Stimulated activated CD4-positive, alpha-beta T cell treated with anti-CD3 and anti-CD28 coated beads, Interleukin-4, amount 100 ng/mL, for 24 hours (primary cell): ENCODE measurements around the gene RAB25.
"Not testable (repeated sequence)": the region's sequence is repeated elsewhere in the genome, so short reads cannot be mapped to it uniquely, and the experiment has no call there.

Experiments used
- DNase-seq: peaks from one replicate; pipeline ENCODE4 v3.0.0-alpha.2; 2020

Gene RAB25

GRCh38 chr1:156055281-156056048 is 5.5 kb upstream of the RAB25 start:
- DNase-seq = no peak

- no peak for DNase-seq
Measured at GRCh38 chr1:156056326-156056849, 4.6 kb upstream of the RAB25 start.

- DNase-seq = no peak
Measured at GRCh38 chr1:156062189-156062588, 1.2 kb downstream of the RAB25 start.

- no peak for DNase-seq
Measured at GRCh38 chr1:156063997-156064285, 3.0 kb downstream of the RAB25 start.

GRCh38 chr1:156064615-156065014 is 3.7 kb downstream of the RAB25 start:
- DNase-seq = no peak

- no peak for DNase-seq
Measured at GRCh38 chr1:156065212-156065611, 4.3 kb downstream of the RAB25 start.

- DNase-seq = no peak
Measured at GRCh38 chr1:156065871-156066270, 4.9 kb downstream of the RAB25 start.

- no peak for DNase-seq
Measured at GRCh38 chr1:156067262-156067661, 6.3 kb downstream of the RAB25 start.

- DNase-seq = no peak
Measured at GRCh38 chr1:156069490-156070455, 8.8 kb downstream of the RAB25 start.

- no peak for DNase-seq
Measured at GRCh38 chr1:156070548-156070947, 9.6 kb downstream of the RAB25 start.

GRCh38 chr1:156071332-156071816 is 10.4 kb downstream of the RAB25 start:
- not testable (repeated sequence) for DNase-seq

GRCh38 chr1:156072251-156072650 is 11.3 kb downstream of the RAB25 start:
- DNase-seq = no peak

- no peak for DNase-seq
Measured at GRCh38 chr1:156073110-156073687, 12.2 kb downstream of the RAB25 start.

GRCh38 chr1:156073740-156074139 is 12.8 kb downstream of the RAB25 start:
- no peak for DNase-seq

- DNase-seq = no peak
Measured at GRCh38 chr1:156074661-156075060, 13.7 kb downstream of the RAB25 start.

- DNase-seq = no peak
Measured at GRCh38 chr1:156075162-156075561, 14.2 kb downstream of the RAB25 start.

GRCh38 chr1:156075775-156076204 is 14.8 kb downstream of the RAB25 start:
- no peak for DNase-seq

GRCh38 chr1:156076609-156077429 is 15.9 kb downstream of the RAB25 start:
- DNase-seq = no peak

GRCh38 chr1:156077430-156077760 is 16.4 kb downstream of the RAB25 start:
- no peak for DNase-seq

- no peak for DNase-seq
Measured at GRCh38 chr1:156078728-156079127, 17.8 kb downstream of the RAB25 start.

GRCh38 chr1:156079762-156080161 is 18.8 kb downstream of the RAB25 start:
- no peak for DNase-seq

- no peak for DNase-seq
Measured at GRCh38 chr1:156080241-156080862, 19.4 kb downstream of the RAB25 start.
